GM12878 (cell line): ENCODE measurements around the gene SIK3. TPM values are rescaled to one million over a fixed set of nuclear protein-coding genes. Genes with fewer than 3 reads are reported as not detected.

Experiments
- ATAC-seq: fragments of 200-7000 bp; cut with Tn5 transposase; 3 replicates; pipeline ENCODE4 v1.9.1; 2020; ENCODE audit warnings: mild to moderate bottlenecking, moderate library complexity
- BruUV-seq: library from RNA; stranded (reverse); fragments of 400-500 nt; replicated peaks from 2 replicates; lab custom pipeline; 2021; lab: Mats Ljungman, UMichigan
- CTCF ChIA-PET: fragments of 300-600 bp; sonication (Branson Sonifier 250); formaldehyde crosslinking; extraction: SDS; loops from one replicate; lab custom pipeline; 2021; ENCODE audit warnings: inconsistent platforms; lab: Yijun Ruan, JAX
- POLR2A ChIA-PET: fragments of 350-600 bp; formaldehyde crosslinking; extraction: SDS; loops from one replicate; lab custom pipeline; 2021; ENCODE audit warnings: inconsistent platforms; lab: Charles Lee
- RAD21 ChIA-PET: fragments of 300-600 bp; sonication (Branson Sonifier 250); formaldehyde crosslinking; loops from one replicate; lab custom pipeline; 2023; ENCODE audit warnings: antibody characterized with exemption; ENCODE audit not compliant: unreplicated experiment; lab: Charles Lee
- SMC1A ChIA-PET: fragments of 300-600 bp; sonication (Branson Sonifier 250); formaldehyde crosslinking; loops from one replicate; lab custom pipeline; 2023; ENCODE audit not compliant: unreplicated experiment, uncharacterized antibody; lab: Charles Lee
- DNase-seq: peaks from one replicate; pipeline ENCODE4 v3.0.0-alpha.2; 2011; ENCODE audit warnings: low read depth, low spot score
- FAIRE-seq: peaks from 3 replicates; lab custom pipeline; 2011; peaks lifted over from hg19 to GRCh38; lab: Jason Lieb, UNC
- H2AFZ ChIP-seq: 2 replicates; pipeline ENCODE4 v1.6.0; 2011; ENCODE audit warnings: low read depth, low read length, control low read depth; ENCODE audit not compliant: control insufficient read depth
- H3K27ac ChIP-seq: 2 replicates; pipeline ENCODE4 v1.5.1; 2011; ENCODE audit warnings: control low read depth; ENCODE audit not compliant: control insufficient read depth, insufficient read depth
- H3K27me3 ChIP-seq, 2 experiments: replicated peaks in 1 of 2; 2 replicates each; pipeline versions ENCODE4 v1.6.0 to v1.6.1; 2011; ENCODE audit warnings: low read length in 1 of 2; ENCODE audit not compliant: control insufficient read depth in 2 of 2, insufficient read depth in 2 of 2
- H3K36me3 ChIP-seq, 2 experiments: 2 replicates each; pipeline ENCODE4 v1.5.1; 2011; ENCODE audit warnings: low read length in 1 of 2; ENCODE audit not compliant: control insufficient read depth in 2 of 2, insufficient read depth in 2 of 2
- H3K4me1 ChIP-seq: 2 replicates; pipeline ENCODE4 v1.6.1; 2011; ENCODE audit warnings: mild to moderate bottlenecking, low read length, moderate library complexity, mixed read lengths; ENCODE audit not compliant: control insufficient read depth, insufficient read depth
- H3K4me2 ChIP-seq: 2 replicates; pipeline ENCODE4 v1.6.0; 2011; ENCODE audit warnings: control low read depth; ENCODE audit not compliant: control insufficient read depth, insufficient read depth
- H3K4me3 ChIP-seq: fragments of 200-600 bp; sonication (generic); 2 replicates; pipeline ENCODE4 v1.5.1; 2016
- H3K79me2 ChIP-seq: 2 replicates; pipeline ENCODE4 v1.6.0; 2011; ENCODE audit warnings: low read length; ENCODE audit not compliant: control insufficient read depth, insufficient read depth
- H3K9ac ChIP-seq: 2 replicates; pipeline ENCODE4 v1.8.0; 2011; ENCODE audit warnings: low read length, control low read depth, mixed read lengths; ENCODE audit not compliant: control insufficient read depth, insufficient read depth
- H3K9me3 ChIP-seq: replicated peaks from 3 replicates; pipeline ENCODE4 v1.5.1; 2011; ENCODE audit warnings: mild to moderate bottlenecking, low read length; ENCODE audit not compliant: control insufficient read depth, insufficient read depth
- H4K20me1 ChIP-seq: 2 replicates; pipeline ENCODE4 v1.6.0; 2011; ENCODE audit not compliant: control insufficient read depth, insufficient read depth
- ATF2 ChIP-seq: IDR thresholded peaks from 2 replicates; pipeline ENCODE4 v1.6.1; 2012; ENCODE audit warnings: low read length, inconsistent platforms
- CBX5 ChIP-seq: sonication (generic); IDR thresholded peaks from 2 replicates; pipeline ENCODE4 v1.6.1; 2016; ENCODE audit warnings: low read depth, moderate library complexity, mild to moderate bottlenecking, inconsistent platforms
- CEBPB ChIP-seq, 2 experiments: fragments of 150-350 bp in 1 of 2; IDR thresholded peaks; 2 replicates each; pipeline ENCODE4 v1.6.1; 2012 to 2014; ENCODE audit warnings: low read depth in 2 of 2, low read length in 2 of 2, borderline replicate concordance in 1 of 2, inconsistent platforms in 1 of 2
- DPF2 ChIP-seq: fragments of 450-650 bp; IDR thresholded peaks from 2 replicates; pipeline ENCODE4 v1.6.1; 2017; ENCODE audit warnings: mild to moderate bottlenecking
- ETV6 ChIP-seq, 2 experiments: fragments of 450-650 bp in 1 of 2; IDR thresholded peaks in 1 of 2; conservative IDR thresholded peaks in 1 of 2; 2 replicates each; pipeline ENCODE4 v1.6.1; 2014; ENCODE audit warnings: antibody characterized with exemption in 1 of 2, borderline replicate concordance in 1 of 2, low read depth in 1 of 2, mild to moderate bottlenecking in 1 of 2, moderate library complexity in 1 of 2
- NBN ChIP-seq: fragments of 450-650 bp; IDR thresholded peaks from 2 replicates; pipeline ENCODE4 v1.6.1; 2016
- NFYA ChIP-seq: IDR thresholded peaks from 2 replicates; pipeline ENCODE4 v1.6.1; 2011; ENCODE audit warnings: low read depth, mild to moderate bottlenecking, low read length, improper control_type of control experiment, borderline replicate concordance
- RAD51 ChIP-seq: fragments of 450-650 bp; IDR thresholded peaks from 2 replicates; pipeline ENCODE4 v1.6.1; 2016; ENCODE audit warnings: moderate library complexity, mild to moderate bottlenecking, inconsistent platforms
- RCOR1 ChIP-seq: conservative IDR thresholded peaks from 2 replicates; pipeline ENCODE4 v1.6.1; 2012; ENCODE audit warnings: low read depth, low read length, improper control_type of control experiment
- SIN3A ChIP-seq: IDR thresholded peaks from 2 replicates; pipeline ENCODE4 v1.6.1; 2012; ENCODE audit warnings: low read depth, low read length, improper control_type of control experiment
- ZBTB11 ChIP-seq: fragments of 450-650 bp; formaldehyde crosslinking; IDR thresholded peaks from 2 replicates; pipeline ENCODE4 v1.5.0; 2022; ENCODE audit warnings: mild to moderate bottlenecking, missing genetic modification characterization
- WGBS: methylation state at CpG from one replicate; pipeline ENCODE4 v1.1.6; 2016; ENCODE audit warnings: low lambda C conversion rate; ENCODE audit not compliant: insufficient replicate concordance, insufficient coverage; ENCODE audit errors: missing lambda C conversion rate; 5-methylcytosine and 5-hydroxymethylcytosine counted together
- in situ Hi-C: fragments of 300-500 bp; cut with MboI; formaldehyde crosslinking; loops from 9 replicates; pipeline ENCODE4 v1.14.3; 2018; ENCODE audit warnings: mixed read lengths
- intact Hi-C: fragments of 100-400 bp; cut with micrococcal nuclease; formaldehyde crosslinking; loops from one replicate; pipeline ENCODE4 v1.14.2; 2022; ENCODE audit not compliant: unreplicated experiment
- polyA plus RNA-seq, 11 experiments: library from polyadenylated mRNA; depleted of rRNA in 4 of 11; unstranded in 6 of 11; stranded (reverse) in 5 of 11; fragments of >200 nt; fragmentation: Nextera tagmentation in 4 of 11; fragmentation: Illumina TruSeq in 1 of 11; extraction: Ambion mirVana in 4 of 11; extraction: Trizol in 1 of 11; gene quantifications; 1 replicate in 1 of 11; 2 replicates in 10 of 11; pipeline versions ENCODE4 v1.2.1 to v1.2.3, GENCODE V29; 2011 to 2016; ENCODE audit warnings: inconsistent platforms in 2 of 11, missing spikeins in 2 of 11, low read depth in 1 of 11
- total RNA-seq, 4 experiments: library from RNA; depleted of rRNA in 3 of 4; stranded (reverse); fragments of >200 nt in 3 of 4; fragmentation: Illumina TruSeq in 1 of 4; extraction: Trizol in 1 of 4; gene quantifications; 2 replicates each; pipeline versions ENCODE4 v1.2.1 to v1.2.3, GENCODE V29; 2013 to 2021

The SIK3 gene
- total and polyA plus RNA-seq, 10 of the 15 experiments (the other 5 are each of a cell fraction or from before 2014, with no cell fraction given), result 2.5 to 31.9 (median 11.1) TPM

DNA sequence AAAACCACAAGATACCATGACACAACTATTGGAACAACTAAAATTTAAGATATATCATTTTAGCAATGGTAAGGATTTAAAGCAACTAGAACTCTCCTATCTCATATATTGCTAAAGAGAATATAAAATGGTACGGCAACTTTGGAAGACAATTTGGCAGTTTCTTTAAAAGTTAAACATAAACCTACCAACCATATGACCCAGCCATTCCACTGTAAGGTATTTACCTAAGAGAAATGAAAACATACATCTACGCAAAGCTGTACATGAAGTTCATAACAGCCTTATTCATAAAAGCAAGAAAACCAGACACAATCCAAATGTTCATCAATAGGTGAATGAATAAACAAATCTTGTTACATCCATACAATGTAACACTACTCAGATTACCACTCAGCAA is 31.3 kb downstream of the SIK3 start:
- FAIRE-seq, result no peak
- Histone ChIP-seq H3K4me1 (peaks cover 23% of the 10 kb centered on the region), H3K27ac (no peak overlapping the region), H3K4me2 (no peak overlapping the region), H3K4me3 (no peak overlapping the region), H3K9me3 (no peaks in the 10 kb centered on the region), H2AFZ (no peak overlapping the region), H4K20me1 (no peaks in the 10 kb centered on the region), H3K27me3 (no peaks in the 10 kb centered on the region), H3K79me2 (peaks cover 31% of the 10 kb centered on the region), H3K9ac (no peak overlapping the region), H3K36me3 (no peaks in the 10 kb centered on the region; a peak in 2 of 4 replicates)
- DNase-seq, result no peak
- 100% methylated on average over 2 of the region's 2 CpGs for WGBS
- CTCF ChIA-PET, result no interaction called here
- SMC1A ChIA-PET, result interaction anchor here (5.2 kb wide), 1 partner anchor 8 kb away, joined by 59 read pairs; no protein-coding TSS in a partner anchor
- no TSS peak for BruUV-seq
- POLR2A ChIA-PET, result interaction anchor here (0.6 to 1.1 kb wide), 2 partner anchors 11 to 25 kb away, joined by 3 read pairs; no protein-coding TSS in a partner anchor
- TF ChIP-seq RAD51 (no peak), CBX5 (no peak), DPF2 (no peak), ETV6 (conservative IDR thresholded peaks at IDR 0.05 in 1 of 2, IDR thresholded peaks at IDR 0.05 in 1 of 2; ENCODE audit: borderline replicate concordance in 1 of 2, low read depth in 1 of 2) (no peak), ZBTB11 (no peak), NFYA (no peak), NBN (no peak), ATF2 (no peak), RCOR1 (no peak), CEBPB (IDR thresholded peaks at IDR 0.05; ENCODE audit: borderline replicate concordance in 1 of 2, low read depth in 2 of 2, low read length in 2 of 2) (no peak), SIN3A (no peak)
- in situ Hi-C loops, result no loop called here
- RAD21 ChIA-PET, result no interaction called here
- no peak for ATAC-seq
- intact Hi-C loops, result no loop called here
